ENCODE data around the gene ATP1B3.
"Not testable (repeated sequence)": the region's sequence is repeated elsewhere in the genome, so short reads cannot be mapped to it uniquely, and the experiment has no call there.

Gene ATP1B3

DNA sequence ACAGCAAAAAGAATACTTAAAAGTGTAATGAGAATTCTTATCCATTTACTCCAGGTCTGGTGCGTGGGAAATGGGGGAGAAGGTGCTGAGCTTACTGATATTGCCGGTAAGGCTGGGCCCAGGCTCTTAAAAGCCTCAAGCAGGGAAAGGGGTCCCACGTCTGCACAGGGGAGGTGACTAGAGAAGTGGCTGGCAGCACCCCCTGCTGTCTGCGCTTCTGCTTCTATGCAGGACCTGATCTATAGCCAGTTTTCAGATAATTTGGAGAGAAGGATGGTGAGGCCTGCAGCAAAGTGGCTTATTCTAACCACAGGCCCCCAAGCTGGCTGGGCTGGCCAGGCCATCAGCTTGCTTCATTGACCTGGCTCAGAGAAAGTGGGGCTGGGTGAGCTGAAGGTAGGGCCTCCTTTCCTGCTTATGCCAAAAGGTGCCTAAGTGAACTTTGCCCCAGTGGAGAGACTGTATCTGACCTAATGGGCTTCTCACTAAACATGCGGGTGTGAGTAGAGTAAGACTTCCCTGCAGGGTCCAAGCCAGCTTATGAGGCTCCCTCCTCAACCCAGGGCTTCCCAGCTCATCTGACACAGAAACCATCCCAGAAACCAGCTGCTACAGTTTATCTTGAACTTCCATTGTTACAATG is 30.9 kb upstream of the ATP1B3 start:
- Histone ChIP-seq H3K36me3 (ENCODE audit: control insufficient read depth in 5 of 5, insufficient read depth in 5 of 5, low read length in 5 of 5) (no peaks in the 10 kb centered on the region), H3K27me3 (ENCODE audit: control insufficient read depth in 5 of 5, insufficient read depth in 4 of 5, low read length in 5 of 5) (no peaks in the 10 kb centered on the region), H3K27ac (ENCODE audit: low read depth, low read length) (no peak overlapping the region), H3K9ac (ENCODE audit: low read length in 5 of 5) (no peak overlapping the region), H3K4me1 (ENCODE audit: control insufficient read depth in 5 of 5, insufficient read depth in 5 of 5, low read length in 5 of 5) (peaks cover 0 to 13% (median 2%) of the 10 kb centered on the region in 5 donors), H3K9me3 (ENCODE audit: control insufficient read depth in 5 of 5, low read length in 5 of 5) (peaks cover 0 to 3% (median 0%) of the 10 kb centered on the region in 5 donors), H3K4me3 (ENCODE audit: low read depth in 1 of 5, low read length in 5 of 5) (no peak overlapping the region)

DNA sequence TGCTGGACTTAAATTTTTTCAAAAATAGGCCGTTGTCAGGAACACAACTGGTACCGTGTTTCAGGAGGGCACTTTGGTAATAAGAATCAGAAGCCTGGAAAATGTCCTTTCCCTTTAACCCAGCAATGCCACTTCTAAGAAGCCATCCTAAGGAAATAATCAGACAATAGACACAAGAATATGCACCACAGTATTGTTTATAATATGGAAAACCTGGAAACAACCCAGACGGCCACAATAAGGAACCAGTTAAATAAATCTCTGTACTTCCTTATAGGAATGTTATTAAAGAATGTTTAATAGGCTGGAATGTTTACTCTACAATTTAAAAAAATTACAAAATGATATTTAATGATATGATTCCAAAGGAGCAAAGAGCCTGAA is 30.4 kb upstream of the ATP1B3 start:
- Histone ChIP-seq H3K4me3 (ENCODE audit: low read depth in 1 of 5, low read length in 5 of 5) (no peak overlapping the region), H3K9ac (ENCODE audit: low read length in 5 of 5) (no peak overlapping the region), H3K4me1 (ENCODE audit: control insufficient read depth in 5 of 5, insufficient read depth in 5 of 5, low read length in 5 of 5) (peaks cover 0 to 13% (median 2%) of the 10 kb centered on the region in 5 donors), H3K36me3 (ENCODE audit: control insufficient read depth in 5 of 5, insufficient read depth in 5 of 5, low read length in 5 of 5) (no peaks in the 10 kb centered on the region), H3K27me3 (ENCODE audit: control insufficient read depth in 5 of 5, insufficient read depth in 4 of 5, low read length in 5 of 5) (no peaks in the 10 kb centered on the region), H3K9me3 (ENCODE audit: control insufficient read depth in 5 of 5, low read length in 5 of 5) (peaks cover 0 to 3% (median 0%) of the 10 kb centered on the region in 5 donors), H3K27ac (ENCODE audit: low read depth, low read length) (no peak overlapping the region)

DNA sequence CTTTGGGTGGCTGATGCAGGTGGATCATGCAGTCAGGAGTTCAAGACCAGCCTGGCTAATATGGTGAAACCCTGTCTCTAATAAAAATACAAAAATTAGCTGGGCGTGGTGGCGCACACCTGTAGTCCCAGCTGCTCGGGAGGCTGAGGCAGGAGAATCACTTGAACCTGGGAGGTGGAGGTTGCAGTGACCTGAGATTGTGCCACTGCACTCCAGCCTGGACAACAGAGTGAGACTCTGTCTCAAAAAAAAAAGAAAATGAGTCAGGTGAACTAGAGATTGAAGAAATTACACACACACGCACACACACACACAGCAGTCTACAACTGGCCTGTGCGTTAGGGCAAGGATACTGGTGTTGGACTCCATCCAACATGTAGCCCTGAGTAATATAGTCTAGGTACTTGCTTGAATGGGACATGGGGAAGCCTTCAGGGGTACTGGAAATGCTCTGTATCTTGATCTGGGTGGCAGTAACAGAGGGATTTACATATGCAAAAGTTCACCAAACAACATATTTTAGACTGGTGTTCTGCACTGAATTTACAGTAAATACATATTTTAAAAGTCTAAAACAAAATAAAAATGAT is 28.2 kb upstream of the ATP1B3 start:
- not testable (repeated sequence) for H3K4me3 ChIP-seq (ENCODE audit: low read depth in 1 of 5, low read length in 5 of 5); H3K27ac ChIP-seq (ENCODE audit: low read depth, low read length); H3K27me3 ChIP-seq (ENCODE audit: control insufficient read depth in 5 of 5, insufficient read depth in 4 of 5, low read length in 5 of 5); H3K36me3 ChIP-seq (ENCODE audit: control insufficient read depth in 5 of 5, insufficient read depth in 5 of 5, low read length in 5 of 5); H3K9me3 ChIP-seq (ENCODE audit: control insufficient read depth in 5 of 5, low read length in 5 of 5); H3K9ac ChIP-seq (ENCODE audit: low read length in 5 of 5)
- peaks cover under 1 to 22% (median 3%) of the 10 kb centered on the region in 5 donors for H3K4me1 ChIP-seq (ENCODE audit: control insufficient read depth in 5 of 5, insufficient read depth in 5 of 5, low read length in 5 of 5)

DNA sequence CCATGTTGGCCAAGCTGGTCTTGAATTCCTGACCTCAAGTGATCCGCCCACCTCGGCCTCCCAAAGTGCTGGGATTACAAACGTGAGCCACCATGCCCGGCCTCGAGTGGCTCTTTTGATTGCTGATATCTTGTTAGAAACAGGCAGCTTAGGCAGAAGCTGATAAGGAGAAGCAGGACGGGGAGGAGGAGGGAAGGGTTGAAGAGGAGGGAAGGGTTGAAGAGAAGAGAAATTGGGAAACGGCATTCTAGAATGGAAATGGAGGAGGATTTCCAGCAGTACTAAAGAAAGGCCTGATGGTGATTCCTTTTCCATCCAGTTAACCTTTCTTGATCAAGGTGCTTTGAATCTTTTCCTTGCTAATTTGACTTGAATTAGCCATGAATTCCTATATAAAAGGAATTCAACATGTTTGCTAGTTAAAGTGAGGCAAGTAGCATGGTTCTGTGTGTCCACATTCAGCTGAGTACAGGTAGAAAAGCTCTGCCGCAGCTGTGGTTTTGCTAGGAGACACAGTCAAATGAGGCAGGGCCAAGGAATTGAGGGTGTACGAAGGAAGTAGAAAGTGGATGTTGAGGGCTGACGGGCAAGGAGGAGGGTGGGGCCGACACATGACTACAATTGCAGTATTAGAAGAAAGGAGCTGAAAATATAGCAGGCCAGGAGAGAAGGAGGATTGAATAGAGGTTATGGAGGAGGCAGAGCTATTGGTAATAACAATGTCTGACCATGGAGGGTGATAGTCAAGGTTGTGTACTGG is 27.2 kb upstream of the ATP1B3 start:
- H3K36me3 ChIP-seq (ENCODE audit: control insufficient read depth in 5 of 5, insufficient read depth in 5 of 5, low read length in 5 of 5) = no peaks in the 10 kb centered on the region
- no peak overlapping the region for H3K4me3 ChIP-seq (ENCODE audit: low read depth in 1 of 5, low read length in 5 of 5)
- no peak overlapping the region for H3K9ac ChIP-seq (ENCODE audit: low read length in 5 of 5)
- H3K9me3 ChIP-seq (ENCODE audit: control insufficient read depth in 5 of 5, low read length in 5 of 5) = peaks cover 0 to 3% (median 0%) of the 10 kb centered on the region in 5 donors
- H3K4me1 ChIP-seq (ENCODE audit: control insufficient read depth in 5 of 5, insufficient read depth in 5 of 5, low read length in 5 of 5) = peaks cover 3 to 29% (median 9%) of the 10 kb centered on the region in 5 donors
- no peaks in the 10 kb centered on the region for H3K27me3 ChIP-seq (ENCODE audit: control insufficient read depth in 5 of 5, insufficient read depth in 4 of 5, low read length in 5 of 5)
- no peak overlapping the region for H3K27ac ChIP-seq (ENCODE audit: low read depth, low read length)

DNA sequence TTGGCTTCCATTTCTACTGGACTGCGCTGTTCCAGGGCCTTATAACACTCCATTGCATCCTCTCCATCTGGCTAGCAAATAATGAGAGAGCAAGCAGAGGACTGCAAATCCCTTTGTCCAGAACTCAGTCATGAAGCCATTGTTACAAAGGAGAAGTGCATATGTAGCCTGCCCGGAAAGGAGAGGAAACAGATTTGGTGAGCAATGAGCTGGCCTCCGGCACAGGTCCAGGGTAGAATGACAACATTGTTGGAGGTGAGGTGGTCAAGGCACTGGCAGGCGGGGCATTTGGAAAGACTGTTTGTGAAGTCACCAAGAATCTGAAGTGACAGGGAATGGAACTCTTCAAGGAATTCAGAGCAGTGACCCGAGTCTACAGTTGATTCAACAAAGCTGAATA is 25.0 kb upstream of the ATP1B3 start:
- H3K4me3 ChIP-seq (ENCODE audit: low read depth in 1 of 5, low read length in 5 of 5) = no peak overlapping the region
- no peak overlapping the region for H3K27ac ChIP-seq (ENCODE audit: low read depth, low read length)
- H3K36me3 ChIP-seq (ENCODE audit: control insufficient read depth in 5 of 5, insufficient read depth in 5 of 5, low read length in 5 of 5) = no peaks in the 10 kb centered on the region
- H3K9me3 ChIP-seq (ENCODE audit: control insufficient read depth in 5 of 5, low read length in 5 of 5) = no peaks in the 10 kb centered on the region
- H3K4me1 ChIP-seq (ENCODE audit: control insufficient read depth in 5 of 5, insufficient read depth in 5 of 5, low read length in 5 of 5) = peaks cover 3 to 23% (median 7%) of the 10 kb centered on the region in 5 donors
- H3K9ac ChIP-seq (ENCODE audit: low read length in 5 of 5) = no peak overlapping the region
- no peaks in the 10 kb centered on the region for H3K27me3 ChIP-seq (ENCODE audit: control insufficient read depth in 5 of 5, insufficient read depth in 4 of 5, low read length in 5 of 5)

DNA sequence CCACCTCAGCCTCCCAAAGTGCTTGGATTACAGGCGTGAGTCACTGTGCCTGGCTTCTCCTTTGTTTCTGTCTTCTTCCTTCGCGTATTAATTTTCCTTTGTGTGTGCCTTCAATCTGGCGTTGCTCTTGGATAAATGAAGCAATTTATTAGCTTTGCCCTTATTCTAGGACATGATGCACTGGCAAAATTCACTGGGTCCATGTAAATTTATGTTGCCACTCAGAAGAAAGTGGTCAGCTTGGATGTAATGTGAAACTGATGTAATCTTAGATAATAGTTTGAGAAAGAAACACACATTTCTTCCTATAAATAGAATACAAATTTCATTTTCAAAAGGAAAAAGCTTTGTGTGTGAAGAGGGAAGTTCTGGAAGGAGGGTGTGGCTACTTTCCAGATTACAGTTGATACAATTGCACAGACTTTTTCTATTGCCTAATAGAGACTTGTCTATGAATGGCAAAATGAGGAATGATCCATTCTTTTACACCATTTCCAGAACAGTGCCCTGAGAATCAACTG is 23.3 kb upstream of the ATP1B3 start:
- peaks cover 3 to 23% (median 7%) of the 10 kb centered on the region in 5 donors for H3K4me1 ChIP-seq (ENCODE audit: control insufficient read depth in 5 of 5, insufficient read depth in 5 of 5, low read length in 5 of 5)
- H3K9ac ChIP-seq (ENCODE audit: low read length in 5 of 5) = no peak overlapping the region
- H3K36me3 ChIP-seq (ENCODE audit: control insufficient read depth in 5 of 5, insufficient read depth in 5 of 5, low read length in 5 of 5) = no peaks in the 10 kb centered on the region
- no peaks in the 10 kb centered on the region for H3K27me3 ChIP-seq (ENCODE audit: control insufficient read depth in 5 of 5, insufficient read depth in 4 of 5, low read length in 5 of 5)
- peak overlapping the region; percentile 8 for H3K27ac ChIP-seq (ENCODE audit: low read depth, low read length)
- no peak overlapping the region for H3K4me3 ChIP-seq (ENCODE audit: low read depth in 1 of 5, low read length in 5 of 5)
- H3K9me3 ChIP-seq (ENCODE audit: control insufficient read depth in 5 of 5, low read length in 5 of 5) = no peaks in the 10 kb centered on the region

DNA sequence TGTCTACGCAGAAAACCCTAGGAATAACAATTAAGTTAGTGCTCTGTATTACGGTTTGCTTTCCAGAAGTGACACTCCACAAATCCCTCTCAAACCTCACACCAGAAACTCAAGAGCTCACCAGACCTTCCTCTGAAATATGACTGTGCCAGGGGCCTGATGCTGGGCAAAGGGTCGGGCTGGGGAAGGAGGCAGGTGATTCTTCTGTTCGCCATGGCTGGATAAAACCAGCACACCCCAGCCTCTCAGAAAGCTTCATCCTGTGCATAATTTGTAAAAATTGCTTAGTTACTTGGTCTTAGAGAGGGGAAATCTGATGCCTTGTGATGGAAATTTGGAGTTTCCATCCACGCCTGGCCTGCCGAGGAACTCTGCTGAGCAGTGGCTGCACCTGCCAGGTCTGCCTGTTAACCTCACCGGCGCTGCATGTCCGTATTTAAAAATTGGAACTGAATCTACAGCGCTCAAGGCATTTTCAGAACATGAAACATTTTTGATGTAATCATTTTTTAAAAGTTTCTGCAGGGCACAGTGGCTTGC is 22.7 kb upstream of the ATP1B3 start:
- Histone ChIP-seq H3K4me3 (ENCODE audit: low read depth in 1 of 5, low read length in 5 of 5) (no peak overlapping the region), H3K9me3 (ENCODE audit: control insufficient read depth in 5 of 5, low read length in 5 of 5) (no peaks in the 10 kb centered on the region), H3K4me1 (ENCODE audit: control insufficient read depth in 5 of 5, insufficient read depth in 5 of 5, low read length in 5 of 5) (peaks cover 3 to 23% (median 7%) of the 10 kb centered on the region in 5 donors), H3K27ac (ENCODE audit: low read depth, low read length) (no peak overlapping the region), H3K9ac (ENCODE audit: low read length in 5 of 5) (no peak overlapping the region), H3K36me3 (ENCODE audit: control insufficient read depth in 5 of 5, insufficient read depth in 5 of 5, low read length in 5 of 5) (no peaks in the 10 kb centered on the region), H3K27me3 (ENCODE audit: control insufficient read depth in 5 of 5, insufficient read depth in 4 of 5, low read length in 5 of 5) (no peaks in the 10 kb centered on the region)

DNA sequence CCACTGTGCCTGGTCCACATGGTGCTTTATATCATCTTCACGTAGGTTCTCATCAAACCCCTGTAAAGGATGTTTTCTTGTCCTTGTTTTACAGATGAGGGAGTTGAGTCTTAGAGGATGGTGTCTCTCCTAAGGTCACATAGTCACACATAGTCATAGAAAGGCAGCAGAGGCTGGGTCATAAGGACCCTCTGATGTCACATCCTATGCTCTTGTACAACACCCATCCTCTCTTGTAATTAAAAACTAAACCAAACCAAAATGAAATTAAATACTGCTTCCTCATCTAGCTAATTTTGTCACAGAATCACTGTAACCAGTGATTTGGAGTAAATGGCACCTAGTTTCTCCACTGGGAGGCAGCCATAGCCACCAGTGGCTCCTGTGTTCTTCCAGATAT is 21.8 kb upstream of the ATP1B3 start:
- H3K36me3 ChIP-seq (ENCODE audit: control insufficient read depth in 5 of 5, insufficient read depth in 5 of 5, low read length in 5 of 5) = no peaks in the 10 kb centered on the region
- no peak overlapping the region for H3K4me3 ChIP-seq (ENCODE audit: low read depth in 1 of 5, low read length in 5 of 5)
- no peak overlapping the region for H3K9ac ChIP-seq (ENCODE audit: low read length in 5 of 5)
- H3K27ac ChIP-seq (ENCODE audit: low read depth, low read length) = no peak overlapping the region
- H3K27me3 ChIP-seq (ENCODE audit: control insufficient read depth in 5 of 5, insufficient read depth in 4 of 5, low read length in 5 of 5) = no peaks in the 10 kb centered on the region
- peaks cover 3 to 20% (median 7%) of the 10 kb centered on the region in 5 donors for H3K4me1 ChIP-seq (ENCODE audit: control insufficient read depth in 5 of 5, insufficient read depth in 5 of 5, low read length in 5 of 5)
- no peaks in the 10 kb centered on the region for H3K9me3 ChIP-seq (ENCODE audit: control insufficient read depth in 5 of 5, low read length in 5 of 5)

DNA sequence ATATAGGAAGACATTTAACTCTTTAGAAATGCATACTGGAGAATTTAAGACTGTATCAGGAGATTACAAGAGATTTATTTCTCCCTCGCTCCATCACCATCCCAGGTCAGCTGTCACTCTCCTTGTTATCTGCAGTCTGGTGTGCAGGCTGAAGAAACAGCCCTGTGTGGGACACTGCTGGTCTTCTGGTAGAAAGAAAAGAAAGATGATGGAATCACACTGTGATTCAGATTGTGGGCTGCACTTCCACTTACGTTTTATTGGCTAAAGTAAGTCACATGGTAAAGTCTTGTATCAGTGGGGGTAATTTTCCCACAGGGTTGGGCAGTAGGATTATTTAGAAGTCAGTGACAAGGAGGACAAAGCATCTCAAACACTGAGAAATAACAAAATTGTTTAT is 18.1 kb upstream of the ATP1B3 start:
- Histone ChIP-seq H3K36me3 (ENCODE audit: control insufficient read depth in 5 of 5, insufficient read depth in 5 of 5, low read length in 5 of 5) (no peaks in the 10 kb centered on the region), H3K4me1 (ENCODE audit: control insufficient read depth in 5 of 5, insufficient read depth in 5 of 5, low read length in 5 of 5) (peaks cover 2 to 21% (median 7%) of the 10 kb centered on the region in 5 donors), H3K4me3 (ENCODE audit: low read depth in 1 of 5, low read length in 5 of 5) (no peak overlapping the region), H3K9me3 (ENCODE audit: control insufficient read depth in 5 of 5, low read length in 5 of 5) (no peaks in the 10 kb centered on the region), H3K9ac (ENCODE audit: low read length in 5 of 5) (no peak overlapping the region), H3K27me3 (ENCODE audit: control insufficient read depth in 5 of 5, insufficient read depth in 4 of 5, low read length in 5 of 5) (no peaks in the 10 kb centered on the region), H3K27ac (ENCODE audit: low read depth, low read length) (no peak overlapping the region)

DNA sequence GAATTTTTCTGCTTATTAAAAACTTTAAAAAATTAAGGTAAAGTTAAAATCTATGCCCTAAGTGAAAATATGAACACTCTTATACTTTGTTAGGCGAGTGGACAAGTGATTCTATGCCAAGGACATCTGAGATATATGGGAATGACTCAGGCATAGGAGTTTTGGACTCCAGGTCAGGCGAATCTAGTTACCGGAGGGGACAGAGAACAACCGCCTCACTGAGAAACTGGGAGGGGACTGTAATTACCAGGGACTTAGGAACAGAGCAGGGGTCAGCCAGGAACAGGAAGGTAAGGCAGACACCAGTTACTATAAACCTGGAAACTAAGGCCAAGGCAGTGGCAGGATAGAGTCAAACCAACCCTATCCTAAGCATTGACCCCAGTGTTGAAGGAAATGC is 16.8 kb upstream of the ATP1B3 start:
- H3K9me3 ChIP-seq (ENCODE audit: control insufficient read depth in 5 of 5, low read length in 5 of 5) = no peaks in the 10 kb centered on the region
- peaks cover 0 to 18% (median 4%) of the 10 kb centered on the region in 5 donors for H3K4me1 ChIP-seq (ENCODE audit: control insufficient read depth in 5 of 5, insufficient read depth in 5 of 5, low read length in 5 of 5)
- no peak overlapping the region for H3K4me3 ChIP-seq (ENCODE audit: low read depth in 1 of 5, low read length in 5 of 5)
- H3K9ac ChIP-seq (ENCODE audit: low read length in 5 of 5) = no peak overlapping the region
- H3K27me3 ChIP-seq (ENCODE audit: control insufficient read depth in 5 of 5, insufficient read depth in 4 of 5, low read length in 5 of 5) = no peaks in the 10 kb centered on the region
- H3K36me3 ChIP-seq (ENCODE audit: control insufficient read depth in 5 of 5, insufficient read depth in 5 of 5, low read length in 5 of 5) = no peaks in the 10 kb centered on the region
- H3K27ac ChIP-seq (ENCODE audit: low read depth, low read length) = no peak overlapping the region
